Natural killer cell (primary cell): ENCODE measurements around the gene CUX1. TPM values are rescaled to one million over a fixed set of nuclear protein-coding genes. Genes with fewer than 3 reads are reported as not detected.
"Not testable (repeated sequence)": the region's sequence is repeated elsewhere in the genome, so short reads cannot be mapped to it uniquely, and the experiment has no call there.

Experiments
- ATAC-seq, 3 donors: fragments of 150-1000 bp in 2 of 3; fragments of 200-7000 bp in 1 of 3; cut with Tn5 transposase; 1 replicate in 1 of 3; 2 replicates in 2 of 3; pipeline ENCODE4 v1.10.0; 2021; ENCODE audit warnings: mild to moderate bottlenecking in 2 of 3, moderate library complexity in 2 of 3
- DNase-seq, 2 donors: peaks; one replicate each; pipeline versions ENCODE4 v3.0.0 to v3.0.0-alpha.2; 2013 to 2021; ENCODE audit warnings: mixed read lengths in 1 of 2
- H3K27ac ChIP-seq: one replicate; pipeline ENCODE4 v1.5.1; 2013; ENCODE audit warnings: mild to moderate bottlenecking, low read length
- H3K27me3 ChIP-seq: one replicate; pipeline ENCODE4 v1.6.1; 2013; ENCODE audit warnings: low read length; ENCODE audit not compliant: control insufficient read depth, insufficient read depth
- H3K36me3 ChIP-seq: one replicate; pipeline ENCODE4 v1.6.1; 2013; ENCODE audit warnings: low read length; ENCODE audit not compliant: control insufficient read depth, insufficient read depth
- H3K4me1 ChIP-seq: one replicate; pipeline ENCODE4 v1.6.1; 2013; ENCODE audit warnings: low read length; ENCODE audit not compliant: control insufficient read depth, insufficient read depth
- H3K4me3 ChIP-seq: one replicate; pipeline ENCODE4 v1.5.1; 2013; ENCODE audit warnings: low read length
- H3K9me3 ChIP-seq: one replicate; pipeline ENCODE4 v1.6.1; 2013; ENCODE audit warnings: low read length; ENCODE audit not compliant: control insufficient read depth, insufficient read depth
- H3K27ac Mint-ChIP-seq, 2 donors: one replicate each; pipeline ENCODE4 v1.8.0; 2022; ENCODE audit warnings: mild to moderate bottlenecking in 2 of 2, mixed read lengths in 2 of 2, moderate library complexity in 1 of 2
- H3K27me3 Mint-ChIP-seq, 2 donors: one replicate each; pipeline ENCODE4 v1.8.0; 2022; ENCODE audit warnings: low read depth in 2 of 2, mixed read lengths in 2 of 2
- H3K36me3 Mint-ChIP-seq: one replicate; pipeline ENCODE4 v1.8.0; 2022; ENCODE audit warnings: mixed read lengths
- H3K4me1 Mint-ChIP-seq, 2 donors: one replicate each; pipeline ENCODE4 v1.8.0; 2022; ENCODE audit warnings: mixed read lengths in 2 of 2
- H3K4me3 Mint-ChIP-seq: one replicate; pipeline ENCODE4 v1.8.0; 2022; ENCODE audit warnings: mild to moderate bottlenecking, moderate library complexity, mixed read lengths
- H3K9me3 Mint-ChIP-seq, 2 donors: one replicate each; pipeline ENCODE4 v1.8.0; 2022; ENCODE audit warnings: mixed read lengths in 2 of 2
- WGBS: methylation state at CpG from one replicate; pipeline ENCODE4 v1.1.7; 2013; ENCODE audit warnings: missing lambda C conversion rate; ENCODE audit not compliant: insufficient coverage; 5-methylcytosine and 5-hydroxymethylcytosine counted together
- intact Hi-C: fragments of 100-400 bp; cut with micrococcal nuclease; formaldehyde crosslinking; loops from one replicate; pipeline ENCODE4 v1.14.2; 2022
- total RNA-seq, 4 donors: library from RNA; stranded (reverse); fragments of 120-200 nt in 1 of 4; gene quantifications; one replicate each; pipeline versions ENCODE4 v1.2.3 to v1.2.4, GENCODE V29; 2013 to 2022
- TF ChIP-seq, protein P1 (sequence below): fragments of 200-600 bp; IDR thresholded peaks from one replicate; pipeline ENCODE4 v1.8.0; 2022; ENCODE audit warnings: antibody characterized with exemption

Gene CUX1
- total RNA-seq, 3 donors from 2014 or later (not counting 1 experiment from before 2014, with no cell fraction given): 59.8 to 77.4 (median 73.6) TPM

DNA sequence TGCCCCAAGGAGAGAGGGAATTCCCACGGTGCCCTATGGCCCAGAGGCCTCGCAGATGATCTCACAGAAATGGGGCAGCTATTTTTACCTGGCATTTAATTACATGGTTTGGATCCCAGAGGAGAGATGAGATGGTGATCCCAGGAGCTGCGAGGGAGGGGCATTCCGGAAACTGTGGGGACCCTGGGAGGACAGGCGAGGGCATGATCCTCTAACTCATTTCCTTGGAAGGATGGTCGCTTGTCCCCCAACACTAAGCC is 478.7 kb downstream of the CUX1 start:
- Histone ChIP-seq H3K36me3 (no peaks in the 10 kb centered on the region), H3K4me1 (peaks cover 16% of the 10 kb centered on the region), H3K4me3 (no peak overlapping the region), H3K9me3 (no peaks in the 10 kb centered on the region), H3K27ac (no peak overlapping the region), H3K27me3 (no peaks in the 10 kb centered on the region)
- Mint-ChIP-seq H3K27me3 (peaks cover 0 to 9% of the 10 kb centered on the region in 2 donors), H3K9me3 (no peaks in the 10 kb centered on the region), H3K4me1 (no peaks in the 10 kb centered on the region), H3K4me3 (no peak overlapping the region), H3K27ac (no peak overlapping the region), H3K36me3 (no peaks in the 10 kb centered on the region)
- DNase-seq: no peak
- 90% methylated on average over 6 of the region's 6 CpGs for WGBS
- ATAC-seq: no peak
- intact Hi-C loops: no loop called here
- TF ChIP-seq, protein P1, sequence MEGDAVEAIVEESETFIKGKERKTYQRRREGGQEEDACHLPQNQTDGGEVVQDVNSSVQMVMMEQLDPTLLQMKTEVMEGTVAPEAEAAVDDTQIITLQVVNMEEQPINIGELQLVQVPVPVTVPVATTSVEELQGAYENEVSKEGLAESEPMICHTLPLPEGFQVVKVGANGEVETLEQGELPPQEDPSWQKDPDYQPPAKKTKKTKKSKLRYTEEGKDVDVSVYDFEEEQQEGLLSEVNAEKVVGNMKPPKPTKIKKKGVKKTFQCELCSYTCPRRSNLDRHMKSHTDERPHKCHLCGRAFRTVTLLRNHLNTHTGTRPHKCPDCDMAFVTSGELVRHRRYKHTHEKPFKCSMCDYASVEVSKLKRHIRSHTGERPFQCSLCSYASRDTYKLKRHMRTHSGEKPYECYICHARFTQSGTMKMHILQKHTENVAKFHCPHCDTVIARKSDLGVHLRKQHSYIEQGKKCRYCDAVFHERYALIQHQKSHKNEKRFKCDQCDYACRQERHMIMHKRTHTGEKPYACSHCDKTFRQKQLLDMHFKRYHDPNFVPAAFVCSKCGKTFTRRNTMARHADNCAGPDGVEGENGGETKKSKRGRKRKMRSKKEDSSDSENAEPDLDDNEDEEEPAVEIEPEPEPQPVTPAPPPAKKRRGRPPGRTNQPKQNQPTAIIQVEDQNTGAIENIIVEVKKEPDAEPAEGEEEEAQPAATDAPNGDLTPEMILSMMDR: no peak

DNA sequence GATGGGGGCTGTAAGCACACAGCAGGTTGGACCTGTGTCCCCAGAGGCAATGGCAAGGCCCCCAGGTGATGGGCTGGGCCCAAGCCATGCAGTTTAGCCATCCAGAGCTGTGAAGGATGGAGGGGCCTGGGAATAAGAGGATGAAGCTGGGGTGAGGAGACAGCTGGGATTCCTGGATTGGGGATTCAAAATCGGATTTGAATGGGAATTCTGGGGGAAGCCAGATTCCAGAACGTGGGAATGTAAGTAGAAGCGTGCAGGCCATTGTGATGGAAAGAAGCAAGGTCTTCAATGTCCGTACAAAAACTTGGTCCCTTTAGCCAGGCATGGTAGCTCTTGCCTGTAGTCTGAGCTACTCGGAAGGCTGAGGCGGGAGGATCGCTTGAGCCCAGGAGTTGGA is 479.1 kb downstream of the CUX1 start:
- no peaks in the 10 kb centered on the region for H3K27me3 ChIP-seq
- WGBS: 92% methylated on average over 7 of the region's 7 CpGs
- no peaks in the 10 kb centered on the region for H3K36me3 Mint-ChIP-seq
- no peaks in the 10 kb centered on the region for H3K9me3 Mint-ChIP-seq
- intact Hi-C loops: no loop called here
- H3K9me3 ChIP-seq: no peaks in the 10 kb centered on the region
- TF ChIP-seq, protein P1: no peak
- H3K27ac Mint-ChIP-seq: no peak overlapping the region
- ATAC-seq: no peak
- H3K4me3 ChIP-seq: no peak overlapping the region
- H3K27ac ChIP-seq: no peak overlapping the region
- no peaks in the 10 kb centered on the region for H3K4me1 Mint-ChIP-seq
- peaks cover 12% of the 10 kb centered on the region for H3K4me1 ChIP-seq
- no peak for DNase-seq
- peaks cover 0 to 7% of the 10 kb centered on the region in 2 donors for H3K27me3 Mint-ChIP-seq
- no peak overlapping the region for H3K4me3 Mint-ChIP-seq
- no peaks in the 10 kb centered on the region for H3K36me3 ChIP-seq

DNA sequence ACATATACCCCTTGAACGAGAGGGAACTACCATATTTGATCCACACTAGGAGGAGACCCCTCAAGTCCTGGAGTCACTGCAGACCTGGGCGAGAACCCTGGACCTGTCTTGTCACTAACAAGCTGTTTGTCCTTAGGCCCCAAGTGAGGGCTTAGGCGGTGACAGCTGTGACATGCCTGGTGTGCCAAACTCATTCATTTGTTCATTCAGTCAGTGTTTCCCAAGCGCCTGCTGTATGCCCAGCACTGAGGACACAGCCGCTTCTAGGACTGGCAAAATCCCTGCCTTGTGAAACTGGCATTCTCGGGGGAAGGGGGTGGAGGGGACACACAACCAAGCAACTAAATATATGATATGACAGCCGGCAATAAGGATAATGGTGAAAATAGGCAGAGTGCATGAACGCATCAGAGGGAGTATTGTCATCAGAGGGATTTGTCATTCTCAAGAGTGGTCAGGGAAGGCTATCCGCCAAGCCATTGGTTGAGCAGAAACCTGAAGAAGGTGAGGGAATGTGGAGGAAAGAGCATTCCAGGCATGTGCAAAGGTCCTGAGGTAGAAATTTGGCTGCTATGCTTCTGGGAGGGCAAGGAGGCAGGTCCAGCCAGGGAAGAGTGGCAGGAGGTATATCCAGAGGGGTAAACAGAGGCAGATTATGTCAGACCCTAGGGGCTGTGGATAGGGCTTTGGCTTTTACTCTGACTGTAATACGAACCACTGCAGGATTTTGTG is 480.2 kb downstream of the CUX1 start:
- H3K9me3 ChIP-seq: no peaks in the 10 kb centered on the region
- H3K27me3 ChIP-seq: no peaks in the 10 kb centered on the region
- H3K36me3 ChIP-seq: no peaks in the 10 kb centered on the region
- ATAC-seq (no peak), DNase-seq (no peak)
- peaks cover 8% of the 10 kb centered on the region for H3K4me1 ChIP-seq
- no peaks in the 10 kb centered on the region for H3K36me3 Mint-ChIP-seq
- intact Hi-C loops: no loop called here
- H3K4me3 ChIP-seq: no peak overlapping the region
- H3K9me3 Mint-ChIP-seq: no peaks in the 10 kb centered on the region
- WGBS: 93% methylated on average over 10 of the region's 10 CpGs
- no peak overlapping the region for H3K27ac Mint-ChIP-seq
- H3K4me1 Mint-ChIP-seq: no peaks in the 10 kb centered on the region
- H3K4me3 Mint-ChIP-seq: no peak overlapping the region
- H3K27ac ChIP-seq: no peak overlapping the region
- peaks cover 0 to 3% of the 10 kb centered on the region in 2 donors for H3K27me3 Mint-ChIP-seq
- TF ChIP-seq, protein P1: no peak

DNA sequence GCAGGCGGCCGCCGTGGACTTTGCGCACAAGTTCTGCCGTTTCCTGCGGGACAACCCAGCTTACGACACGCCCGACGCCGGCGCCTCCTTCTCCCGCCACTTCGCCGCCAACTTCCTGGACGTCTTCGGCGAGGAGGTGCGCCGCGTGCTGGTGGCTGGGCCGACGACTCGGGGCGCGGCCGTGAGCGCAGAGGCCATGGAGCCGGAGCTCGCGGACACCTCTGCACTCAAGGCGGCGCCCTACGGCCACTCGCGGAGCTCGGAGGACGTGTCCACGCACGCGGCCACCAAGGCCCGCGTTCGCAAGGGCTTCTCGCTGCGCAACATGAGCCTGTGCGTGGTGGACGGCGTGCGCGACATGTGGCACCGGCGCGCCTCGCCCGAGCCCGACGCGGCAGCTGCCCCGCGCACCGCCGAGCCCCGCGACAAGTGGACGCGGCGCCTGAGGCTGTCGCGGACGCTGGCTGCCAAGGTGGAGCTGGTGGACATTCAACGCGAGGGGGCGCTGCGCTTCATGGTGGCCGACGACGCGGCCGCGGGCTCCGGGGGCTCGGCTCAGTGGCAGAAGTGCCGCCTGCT is 483.3 kb downstream of the CUX1 start:
- no peak overlapping the region for H3K4me3 Mint-ChIP-seq
- peaks cover 26% of the 10 kb centered on the region for H3K4me1 ChIP-seq
- no peak overlapping the region for H3K4me3 ChIP-seq
- no peaks in the 10 kb centered on the region for H3K36me3 ChIP-seq
- peaks cover 0 to 4% of the 10 kb centered on the region in 2 donors for H3K4me1 Mint-ChIP-seq
- H3K9me3 Mint-ChIP-seq: no peaks in the 10 kb centered on the region
- H3K27me3 ChIP-seq: no peaks in the 10 kb centered on the region
- no peak for ATAC-seq
- TF ChIP-seq, protein P1: no peak
- no peak overlapping the region for H3K27ac Mint-ChIP-seq
- intact Hi-C loops: no loop called here
- no peaks in the 10 kb centered on the region for H3K36me3 Mint-ChIP-seq
- H3K27me3 Mint-ChIP-seq: peaks cover 0 to 3% of the 10 kb centered on the region in 2 donors
- no peaks in the 10 kb centered on the region for H3K9me3 ChIP-seq
- no peak for DNase-seq
- 88% methylated on average over 84 of the region's 84 CpGs for WGBS
- no peak overlapping the region for H3K27ac ChIP-seq

DNA sequence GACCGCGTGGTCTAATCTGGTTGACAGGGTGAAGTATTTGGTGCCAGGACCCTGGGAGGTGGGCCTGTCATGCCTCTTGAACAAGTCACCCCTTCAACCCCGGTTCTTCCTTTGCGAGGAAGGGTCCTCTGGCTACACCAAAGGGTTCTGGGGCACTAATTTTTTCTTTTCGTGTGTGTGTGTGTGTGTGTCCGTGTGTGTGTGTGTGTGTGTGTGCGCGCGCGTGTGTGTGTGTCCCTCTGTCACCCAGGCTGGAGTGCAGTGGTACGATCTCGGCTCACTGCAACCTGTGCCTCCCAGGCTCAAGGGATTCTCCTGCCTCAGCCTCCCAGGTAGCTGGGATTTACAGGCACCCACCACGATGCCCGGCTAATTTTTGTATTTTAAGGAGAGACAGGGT is 483.9 kb downstream of the CUX1 start:
- H3K4me3 ChIP-seq, H3K27me3 ChIP-seq, DNase-seq, H3K27ac ChIP-seq, H3K27me3 Mint-ChIP-seq, H3K4me3 Mint-ChIP-seq, H3K36me3 ChIP-seq, H3K27ac Mint-ChIP-seq, H3K36me3 Mint-ChIP-seq, intact Hi-C loops, H3K4me1 Mint-ChIP-seq, H3K9me3 Mint-ChIP-seq, ATAC-seq, H3K9me3 ChIP-seq: not testable (repeated sequence)
- 95% methylated on average over 14 of the region's 14 CpGs for whole genome bisulfite sequencing
- peaks cover 32% of the 10 kb centered on the region for H3K4me1 ChIP-seq
